ENCODE measurements around the gene COX7A2L.

Gene COX7A2L

DNA sequence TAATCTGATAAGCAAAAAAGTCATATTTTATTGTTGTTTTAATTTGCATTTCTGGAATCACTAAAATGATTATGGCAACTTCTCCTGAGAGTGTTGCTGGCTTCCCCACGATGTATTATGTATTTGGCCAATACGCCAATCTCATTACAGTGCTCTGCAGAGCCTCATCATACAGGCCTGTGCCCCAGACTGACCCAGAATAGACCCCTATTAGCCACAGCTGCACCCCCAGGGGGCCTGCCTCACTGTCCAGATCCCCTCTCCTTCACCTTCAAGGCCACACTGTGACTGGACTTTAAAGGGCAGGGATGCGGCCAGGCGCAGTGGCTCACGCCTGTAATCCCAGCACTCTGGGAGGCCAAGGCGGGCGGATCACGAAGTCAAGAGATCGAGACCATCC is 17.4 kb upstream of the COX7A2L start:
- ChIA-PET POLR2A (ENCODE audit: low non-redundant PET) (no interaction called here), CTCF (interaction anchor here (0.7 kb wide), 1 partner anchor 41 kb away, joined by 3 read pairs; no protein-coding TSS in a partner anchor)
- H3K27ac ChIP-seq = no peak overlapping the region
- no peak for DNase-seq (ENCODE audit: low spot score)
- TF ChIP-seq, protein P1, sequence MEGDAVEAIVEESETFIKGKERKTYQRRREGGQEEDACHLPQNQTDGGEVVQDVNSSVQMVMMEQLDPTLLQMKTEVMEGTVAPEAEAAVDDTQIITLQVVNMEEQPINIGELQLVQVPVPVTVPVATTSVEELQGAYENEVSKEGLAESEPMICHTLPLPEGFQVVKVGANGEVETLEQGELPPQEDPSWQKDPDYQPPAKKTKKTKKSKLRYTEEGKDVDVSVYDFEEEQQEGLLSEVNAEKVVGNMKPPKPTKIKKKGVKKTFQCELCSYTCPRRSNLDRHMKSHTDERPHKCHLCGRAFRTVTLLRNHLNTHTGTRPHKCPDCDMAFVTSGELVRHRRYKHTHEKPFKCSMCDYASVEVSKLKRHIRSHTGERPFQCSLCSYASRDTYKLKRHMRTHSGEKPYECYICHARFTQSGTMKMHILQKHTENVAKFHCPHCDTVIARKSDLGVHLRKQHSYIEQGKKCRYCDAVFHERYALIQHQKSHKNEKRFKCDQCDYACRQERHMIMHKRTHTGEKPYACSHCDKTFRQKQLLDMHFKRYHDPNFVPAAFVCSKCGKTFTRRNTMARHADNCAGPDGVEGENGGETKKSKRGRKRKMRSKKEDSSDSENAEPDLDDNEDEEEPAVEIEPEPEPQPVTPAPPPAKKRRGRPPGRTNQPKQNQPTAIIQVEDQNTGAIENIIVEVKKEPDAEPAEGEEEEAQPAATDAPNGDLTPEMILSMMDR (conservative IDR thresholded peaks at IDR 0.05; ENCODE audit: low read depth) = no peak

DNA sequence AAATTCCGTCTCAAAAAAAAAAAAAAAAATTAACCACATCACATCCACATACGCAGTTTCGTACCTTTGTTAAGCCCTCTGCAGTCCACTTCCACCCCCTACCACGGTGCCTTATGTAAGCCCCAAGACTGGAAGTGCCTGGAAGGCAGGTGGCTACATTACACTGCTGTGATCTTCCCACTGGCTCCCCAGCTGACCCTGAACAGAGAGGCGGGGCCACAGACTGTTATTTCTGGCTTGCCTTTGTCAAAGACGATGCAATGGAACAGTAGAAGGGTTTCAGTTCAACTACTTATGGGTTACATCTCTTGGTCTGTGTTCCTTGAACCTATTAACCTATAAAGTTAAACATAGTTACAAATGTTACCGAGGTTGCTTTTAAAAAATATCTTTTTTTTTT is 15.7 kb upstream of the COX7A2L start:
- POLR2A ChIA-PET (ENCODE audit: low non-redundant PET) = no interaction called here
- no peak overlapping the region for H3K27ac ChIP-seq
- TF ChIP-seq, protein P1 (conservative IDR thresholded peaks at IDR 0.05; ENCODE audit: low read depth) = no peak
- DNase-seq (ENCODE audit: low spot score) = no peak
- CTCF ChIA-PET = interaction anchor here (0.6 kb wide), 1 partner anchor 507 kb away, joined by 3 read pairs; no protein-coding TSS in a partner anchor

GRCh38 chr2:42372474-42373200 is 11.6 kb upstream of the COX7A2L start:
- CTCF ChIA-PET = interaction anchor here (0.7 kb wide), 1 partner anchor 44 kb away, joined by 3 read pairs; no protein-coding TSS in a partner anchor
- POLR2A ChIA-PET (ENCODE audit: low non-redundant PET) = no interaction called here
- H3K27ac ChIP-seq = peak overlapping the region; percentile 91
- no peak for DNase-seq (ENCODE audit: low spot score)
- TF ChIP-seq, protein P1 (conservative IDR thresholded peaks at IDR 0.05; ENCODE audit: low read depth) = no peak

DNA sequence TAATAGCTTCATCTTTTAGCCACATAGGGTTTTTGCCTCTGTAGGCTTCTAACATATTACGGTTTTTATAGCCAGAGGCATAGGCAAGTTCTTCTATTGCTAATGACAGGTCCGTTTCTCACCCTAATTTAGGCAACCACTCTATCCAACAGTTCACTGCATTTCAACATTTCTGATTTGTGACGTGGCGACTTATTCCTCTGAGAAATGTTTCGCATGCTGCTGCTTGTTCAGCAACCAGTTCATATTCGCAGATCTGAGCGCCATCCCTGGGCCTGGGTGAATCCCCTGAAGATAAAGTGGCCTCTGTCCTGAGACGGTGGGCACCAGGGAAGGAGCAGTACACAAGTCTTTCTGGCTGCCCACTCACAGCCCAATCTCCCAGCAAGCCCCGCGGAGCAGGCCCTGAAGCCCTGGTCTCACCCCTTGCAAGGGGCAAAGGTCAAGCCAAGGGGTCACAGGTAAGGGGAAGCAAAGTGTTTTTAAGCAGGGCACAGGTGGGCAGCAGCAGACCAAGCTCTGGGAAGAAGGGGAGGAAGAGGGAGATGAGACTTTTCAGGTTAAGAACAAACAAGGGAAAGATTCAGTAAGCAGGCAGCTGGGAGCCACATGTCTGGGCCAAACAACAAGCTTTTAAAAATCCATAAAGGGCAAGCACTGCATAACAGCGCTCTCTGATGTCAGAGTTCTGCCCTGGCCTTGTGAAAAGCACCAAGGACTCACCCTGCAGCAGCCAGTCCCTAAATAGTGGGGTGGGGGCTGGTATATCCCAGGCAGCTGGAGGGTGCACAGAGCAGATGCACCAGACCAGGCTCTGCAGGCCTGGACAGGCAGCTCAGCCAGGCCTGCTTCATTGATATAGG is 10.8 kb upstream of the COX7A2L start:
- peak overlapping the region; percentile 91 for H3K27ac ChIP-seq
- TF ChIP-seq, protein P1 (conservative IDR thresholded peaks at IDR 0.05; ENCODE audit: low read depth) = no peak
- ChIA-PET POLR2A (ENCODE audit: low non-redundant PET) (no interaction called here), CTCF (interaction anchor here (0.6 to 0.7 kb wide), 3 partner anchors 43 to 1506 kb away, joined by 3 read pairs; no protein-coding TSS in a partner anchor)
- peak; percentile 74 for DNase-seq (ENCODE audit: low spot score)

- CTCF ChIA-PET = interaction anchor here (0.7 kb wide), 2 partner anchors 17 to 799 kb away, joined by 3 read pairs; no protein-coding TSS in a partner anchor
- DNase-seq (ENCODE audit: low spot score) = no peak
- H3K27ac ChIP-seq = no peak overlapping the region
- TF ChIP-seq, protein P1 (conservative IDR thresholded peaks at IDR 0.05; ENCODE audit: low read depth) = no peak
- POLR2A ChIA-PET (ENCODE audit: low non-redundant PET) = no interaction called here
These were observed 8.7 kb upstream of the COX7A2L start for GRCh38 chr2:42369532-42370229.
